ENCODE results near the gene CAMK2A.

The CAMK2A gene

GRCh38 chr5:150217873-150218692 is 71.5 kb downstream of the CAMK2A start:
- no peaks in the 10 kb centered on the region for H3K79me2 ChIP-seq (ENCODE audit: insufficient read depth, low read length)
- H3K27me3 ChIP-seq (ENCODE audit: low read length), result no peaks in the 10 kb centered on the region

GRCh38 chr5:150217038-150217437 is 72.5 kb downstream of the CAMK2A start:
- Histone ChIP-seq H3K27ac (ENCODE audit: low read depth, low read length) (no peak overlapping the region), H3F3A (ENCODE audit: insufficient read depth) (no peaks in the 10 kb centered on the region), H3K9ac (ENCODE audit: low read length) (no peak overlapping the region), H3K9me3 (ENCODE audit: insufficient read depth, low read length) (no peaks in the 10 kb centered on the region), H3K9me2 (replicated peaks; ENCODE audit: insufficient read depth, low read length) (no peaks in the 10 kb centered on the region), H3K36me3 (ENCODE audit: low read length) (no peaks in the 10 kb centered on the region), H3K79me2 (ENCODE audit: insufficient read depth, low read length) (no peaks in the 10 kb centered on the region), H4K20me1 (ENCODE audit: low read depth, low read length) (no peaks in the 10 kb centered on the region), H3K27me3 (ENCODE audit: low read length) (no peaks in the 10 kb centered on the region), H2AFZ (ENCODE audit: low read depth, low read length, severe bottlenecking) (no peak overlapping the region), H3K4me2 (ENCODE audit: low read depth, low read length, poor library complexity, severe bottlenecking) (no peak overlapping the region), H3K4me3 (ENCODE audit: insufficient read depth, low read length, poor library complexity, severe bottlenecking) (no peak overlapping the region)
- TF ChIP-seq EZH2phosphoT487 (conservative IDR thresholded peaks at IDR 0.05; ENCODE audit: low read length) (no peak), CTCF (IDR thresholded peaks at IDR 0.05; ENCODE audit: insufficient read depth, low read length, poor library complexity, severe bottlenecking) (no peak)

More at GRCh38 chr5:150217873-150218692, 71.5 kb downstream of the CAMK2A start:
- TF ChIP-seq CTCF (IDR thresholded peaks at IDR 0.05; ENCODE audit: insufficient read depth, low read length, poor library complexity, severe bottlenecking) (peak; percentile 88), EZH2phosphoT487 (conservative IDR thresholded peaks at IDR 0.05; ENCODE audit: low read length) (no peak)
- Histone ChIP-seq H4K20me1 (ENCODE audit: low read depth, low read length) (no peaks in the 10 kb centered on the region), H3K9me3 (ENCODE audit: insufficient read depth, low read length) (no peaks in the 10 kb centered on the region), H3F3A (ENCODE audit: insufficient read depth) (no peaks in the 10 kb centered on the region), H3K4me3 (ENCODE audit: insufficient read depth, low read length, poor library complexity, severe bottlenecking) (no peak overlapping the region), H2AFZ (ENCODE audit: low read depth, low read length, severe bottlenecking) (no peak overlapping the region), H3K4me2 (ENCODE audit: low read depth, low read length, poor library complexity, severe bottlenecking) (no peak overlapping the region), H3K27ac (ENCODE audit: low read depth, low read length) (no peak overlapping the region), H3K9ac (ENCODE audit: low read length) (no peak overlapping the region), H3K36me3 (ENCODE audit: low read length) (no peaks in the 10 kb centered on the region), H3K9me2 (replicated peaks; ENCODE audit: insufficient read depth, low read length) (no peaks in the 10 kb centered on the region)

- no peak for TF ChIP-seq CTCF (IDR thresholded peaks at IDR 0.05; ENCODE audit: insufficient read depth, low read length, poor library complexity, severe bottlenecking)
- no peak for TF ChIP-seq EZH2phosphoT487 (conservative IDR thresholded peaks at IDR 0.05; ENCODE audit: low read length)
- Histone ChIP-seq H3F3A (ENCODE audit: insufficient read depth) (no peaks in the 10 kb centered on the region), H3K27me3 (ENCODE audit: low read length) (no peaks in the 10 kb centered on the region), H3K9ac (ENCODE audit: low read length) (no peak overlapping the region), H3K79me2 (ENCODE audit: insufficient read depth, low read length) (no peaks in the 10 kb centered on the region), H2AFZ (ENCODE audit: low read depth, low read length, severe bottlenecking) (no peak overlapping the region), H3K9me3 (ENCODE audit: insufficient read depth, low read length) (no peaks in the 10 kb centered on the region), H3K27ac (ENCODE audit: low read depth, low read length) (no peak overlapping the region), H4K20me1 (ENCODE audit: low read depth, low read length) (no peaks in the 10 kb centered on the region), H3K4me2 (ENCODE audit: low read depth, low read length, poor library complexity, severe bottlenecking) (no peak overlapping the region), H3K36me3 (ENCODE audit: low read length) (no peaks in the 10 kb centered on the region), H3K9me2 (replicated peaks; ENCODE audit: insufficient read depth, low read length) (no peaks in the 10 kb centered on the region), H3K4me3 (ENCODE audit: insufficient read depth, low read length, poor library complexity, severe bottlenecking) (no peak overlapping the region)
Observed at GRCh38 chr5:150215979-150216944, 73.3 kb downstream of the CAMK2A start.
